HepG2 (cell line): ENCODE measurements around the gene RNF114. TPM values are rescaled to one million over a fixed set of nuclear protein-coding genes. Genes with fewer than 3 reads are reported as not detected.

Experiments
- DPF2 ChIP-seq: sonication (generic); formaldehyde crosslinking; IDR thresholded peaks from 2 replicates; pipeline ENCODE4 v1.4.0; 2020; ENCODE audit warnings: mild to moderate bottlenecking, low read depth, missing genetic modification reagents, borderline replicate concordance
- FOSL1 ChIP-seq: sonication (generic); formaldehyde crosslinking; IDR thresholded peaks from 2 replicates; pipeline ENCODE4 v1.9.0; 2021; ENCODE audit warnings: missing genetic modification reagents, borderline replicate concordance
- FOXO1 ChIP-seq: sonication (generic); formaldehyde crosslinking; IDR thresholded peaks from 2 replicates; pipeline ENCODE4 v1.4.0; 2020; ENCODE audit warnings: missing genetic modification reagents
- GPBP1L1 ChIP-seq: sonication (generic); formaldehyde crosslinking; IDR thresholded peaks from 2 replicates; pipeline ENCODE4 v1.5.0; 2020; ENCODE audit warnings: mild to moderate bottlenecking, missing genetic modification reagents
- HNF4A ChIP-seq: sonication (generic); formaldehyde crosslinking; IDR thresholded peaks from 2 replicates; pipeline ENCODE4 v1.4.0; 2020; ENCODE audit warnings: missing genetic modification reagents
- JUND ChIP-seq: sonication (generic); formaldehyde crosslinking; IDR thresholded peaks from 2 replicates; pipeline ENCODE4 v1.8.0; 2022; ENCODE audit warnings: mild to moderate bottlenecking, missing genetic modification reagents
- KDM1A ChIP-seq: IDR thresholded peaks from 2 replicates; pipeline ENCODE4 v1.6.1; 2016; ENCODE audit warnings: missing compliant biosample characterization
- MAFK ChIP-seq, 2 experiments: IDR thresholded peaks in 1 of 2; conservative IDR thresholded peaks in 1 of 2; 2 replicates each; pipeline ENCODE4 v1.6.1; 2011; ENCODE audit warnings: improper control_type of control experiment in 2 of 2, low read length in 2 of 2
- MXD4 ChIP-seq: IDR thresholded peaks from 2 replicates; pipeline ENCODE4 v1.6.1; 2016; ENCODE audit warnings: mild to moderate bottlenecking, missing biosample characterization, missing genetic modification reagents
- NFATC3 ChIP-seq: sonication (generic); formaldehyde crosslinking; IDR thresholded peaks from 2 replicates; pipeline ENCODE4 v1.5.1; 2020; ENCODE audit warnings: mild to moderate bottlenecking, missing genetic modification reagents
- NFE2 ChIP-seq: sonication (generic); formaldehyde crosslinking; IDR thresholded peaks from 2 replicates; pipeline ENCODE4 v1.4.0; 2020; ENCODE audit warnings: missing genetic modification reagents
- NR3C1 ChIP-seq: sonication (generic); formaldehyde crosslinking; IDR thresholded peaks from 2 replicates; pipeline ENCODE4 v1.4.0; 2020; ENCODE audit warnings: missing genetic modification reagents
- ZBED4 ChIP-seq: sonication (generic); formaldehyde crosslinking; IDR thresholded peaks from 2 replicates; pipeline ENCODE4 v1.4.0; 2020; ENCODE audit warnings: missing genetic modification reagents, borderline replicate concordance
- ZFP36 ChIP-seq: fragments of 150-350 bp; IDR thresholded peaks from 2 replicates; pipeline ENCODE4 v1.6.1; 2018; ENCODE audit warnings: borderline replicate concordance, low read length, low read depth; ENCODE audit not compliant: partially characterized antibody
- ZMYM4 ChIP-seq: sonication (generic); formaldehyde crosslinking; IDR thresholded peaks from 2 replicates; pipeline ENCODE4 v1.8.1; 2023; ENCODE audit warnings: mild to moderate bottlenecking, missing genetic modification reagents
- ZNF10 ChIP-seq: sonication (generic); formaldehyde crosslinking; IDR thresholded peaks from 2 replicates; pipeline ENCODE4 v1.4.0; 2020; ENCODE audit warnings: mild to moderate bottlenecking, low read depth, missing genetic modification reagents, borderline replicate concordance
- ZNF329 ChIP-seq: sonication (generic); formaldehyde crosslinking; IDR thresholded peaks from 2 replicates; pipeline ENCODE4 v1.9.0; 2021; ENCODE audit warnings: low read depth, mild to moderate bottlenecking, missing genetic modification reagents
- ZNF616 ChIP-seq: sonication (generic); formaldehyde crosslinking; IDR thresholded peaks from 2 replicates; pipeline ENCODE4 v1.5.0; 2020; ENCODE audit warnings: low read depth, mild to moderate bottlenecking, missing genetic modification reagents
- ZNF746 ChIP-seq: sonication (generic); formaldehyde crosslinking; IDR thresholded peaks from 2 replicates; pipeline ENCODE4 v1.8.0; 2022; ENCODE audit warnings: mild to moderate bottlenecking, missing genetic modification reagents
- polyA plus RNA-seq, 8 experiments: library from polyadenylated mRNA; depleted of rRNA in 3 of 8; stranded (reverse) in 7 of 8; unstranded in 1 of 8; fragments of >200 nt; fragmentation: Illumina TruSeq in 4 of 8; extraction: Trizol in 4 of 8; gene quantifications; 2 replicates each; pipeline versions ENCODE4 v1.2.1 to v1.2.3, GENCODE V29; 2011 to 2016; ENCODE audit warnings: low read depth in 4 of 8, missing spikeins in 1 of 8, mixed read lengths in 1 of 8; ENCODE audit not compliant: insufficient read depth in 1 of 8
- total RNA-seq, 5 experiments: library from RNA; depleted of rRNA; stranded (reverse); fragments of >200 nt; fragmentation: Illumina TruSeq; extraction: Trizol; gene quantifications; 2 replicates each; pipeline ENCODE4 v1.2.3, GENCODE V29; 2016; ENCODE audit warnings: low read depth in 1 of 5
- TF ChIP-seq, protein P1 (sequence below): sonication (generic); IDR thresholded peaks from 2 replicates; pipeline ENCODE4 v1.6.1; 2016; ENCODE audit warnings: low read depth, borderline replicate concordance
- TF ChIP-seq, protein P2 (sequence below): sonication (generic); formaldehyde crosslinking; IDR thresholded peaks from 2 replicates; pipeline ENCODE4 v1.5.1; 2020; ENCODE audit warnings: missing genetic modification reagents, mild to moderate bottlenecking, borderline replicate concordance
- TF ChIP-seq, protein P3 (sequence below): sonication (generic); formaldehyde crosslinking; IDR thresholded peaks from 2 replicates; pipeline ENCODE4 v1.4.0; 2020; ENCODE audit warnings: mild to moderate bottlenecking, missing genetic modification reagents

RNF114 gene
- total and polyA plus RNA-seq, 2 of the 13 experiments (the other 11 are each of a cell fraction or from before 2014, with no cell fraction given), result 119 to 126 TPM

- TF ChIP-seq NFE2 (CRISPR knock-in tag), result no peak
- no peak for TF ChIP-seq HNF4A (CRISPR knock-in tag)
- TF ChIP-seq GPBP1L1 (CRISPR knock-in tag), result no peak
- no peak for TF ChIP-seq MAFK (conservative IDR thresholded peaks at IDR 0.05 in 1 of 2, IDR thresholded peaks at IDR 0.05 in 1 of 2; ENCODE audit: low read length in 2 of 2)
- no peak for TF ChIP-seq DPF2 (CRISPR knock-in tag)
- TF ChIP-seq ZNF10 (CRISPR knock-in tag), result no peak
- TF ChIP-seq FOXO1 (CRISPR knock-in tag), result no peak
- TF ChIP-seq, protein P1, sequence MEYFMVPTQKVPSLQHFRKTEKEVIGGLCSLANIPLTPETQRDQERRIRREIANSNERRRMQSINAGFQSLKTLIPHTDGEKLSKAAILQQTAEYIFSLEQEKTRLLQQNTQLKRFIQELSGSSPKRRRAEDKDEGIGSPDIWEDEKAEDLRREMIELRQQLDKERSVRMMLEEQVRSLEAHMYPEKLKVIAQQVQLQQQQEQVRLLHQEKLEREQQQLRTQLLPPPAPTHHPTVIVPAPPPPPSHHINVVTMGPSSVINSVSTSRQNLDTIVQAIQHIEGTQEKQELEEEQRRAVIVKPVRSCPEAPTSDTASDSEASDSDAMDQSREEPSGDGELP, result no peak; the same call in 1 of the 2 replicates
- TF ChIP-seq MXD4 (CRISPR knock-in tag), result no peak
- TF ChIP-seq, protein P2, sequence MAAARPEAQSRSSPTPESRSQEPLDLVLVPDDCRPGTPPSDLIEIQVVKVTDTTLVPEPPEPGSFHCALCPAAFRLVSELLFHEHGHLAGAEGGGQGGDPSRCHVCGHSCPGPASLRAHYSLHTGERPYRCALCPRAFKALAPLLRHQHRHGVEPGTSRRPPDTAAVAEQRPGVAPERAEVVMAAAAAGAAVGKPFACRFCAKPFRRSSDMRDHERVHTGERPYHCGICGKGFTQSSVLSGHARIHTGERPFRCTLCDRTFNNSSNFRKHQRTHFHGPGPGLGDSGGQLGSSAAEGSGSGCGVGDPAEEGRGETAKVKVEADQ, result no peak
- no peak for TF ChIP-seq ZNF746
- no peak for TF ChIP-seq ZNF329 (CRISPR knock-in tag)
- no peak for TF ChIP-seq NR3C1 (CRISPR knock-in tag)
- no peak for TF ChIP-seq KDM1A
- no peak for TF ChIP-seq FOSL1 (CRISPR knock-in tag)
- no peak for TF ChIP-seq ZFP36
- no peak for TF ChIP-seq ZNF616 (CRISPR knock-in tag)
- no peak for TF ChIP-seq JUND (CRISPR knock-in tag)
- no peak for TF ChIP-seq ZBED4 (CRISPR knock-in tag)
- TF ChIP-seq NFATC3 (CRISPR knock-in tag), result no peak
- no peak for TF ChIP-seq ZMYM4 (CRISPR knock-in tag)
- TF ChIP-seq, protein P3, sequence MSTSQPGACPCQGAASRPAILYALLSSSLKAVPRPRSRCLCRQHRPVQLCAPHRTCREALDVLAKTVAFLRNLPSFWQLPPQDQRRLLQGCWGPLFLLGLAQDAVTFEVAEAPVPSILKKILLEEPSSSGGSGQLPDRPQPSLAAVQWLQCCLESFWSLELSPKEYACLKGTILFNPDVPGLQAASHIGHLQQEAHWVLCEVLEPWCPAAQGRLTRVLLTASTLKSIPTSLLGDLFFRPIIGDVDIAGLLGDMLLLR (CRISPR knock-in tag), result no peak
Measured at GRCh38 chr20:49983123-49983847, 47.1 kb downstream of the RNF114 start (continued).
